Esophagus squamous epithelium (tissue), 4 donors: Measurements from ENCODE around the gene HNRNPDL.
"Not testable (repeated sequence)": the region's sequence is repeated elsewhere in the genome, so short reads cannot be mapped to it uniquely, and the experiment has no call there.

Source experiments
- POLR2A ChIP-seq, 4 donors: fragments of 450-650 bp; IDR thresholded peaks; one replicate each; pipeline ENCODE4 v1.6.1; 2017; ENCODE audit warnings: antibody characterized with exemption in 4 of 4, mild to moderate bottlenecking in 4 of 4, moderate library complexity in 3 of 4
- TF ChIP-seq, protein P1 (sequence below), 6 experiments: fragments of 450-650 bp in 4 of 6; fragments of 200-600 bp in 2 of 6; sonication (generic) in 2 of 6; IDR thresholded peaks; one replicate each; pipeline ENCODE4 v1.5.1; 2016 to 2019; ENCODE audit warnings: antibody characterized with exemption in 6 of 6, mild to moderate bottlenecking in 4 of 6, moderate library complexity in 4 of 6

DNA sequence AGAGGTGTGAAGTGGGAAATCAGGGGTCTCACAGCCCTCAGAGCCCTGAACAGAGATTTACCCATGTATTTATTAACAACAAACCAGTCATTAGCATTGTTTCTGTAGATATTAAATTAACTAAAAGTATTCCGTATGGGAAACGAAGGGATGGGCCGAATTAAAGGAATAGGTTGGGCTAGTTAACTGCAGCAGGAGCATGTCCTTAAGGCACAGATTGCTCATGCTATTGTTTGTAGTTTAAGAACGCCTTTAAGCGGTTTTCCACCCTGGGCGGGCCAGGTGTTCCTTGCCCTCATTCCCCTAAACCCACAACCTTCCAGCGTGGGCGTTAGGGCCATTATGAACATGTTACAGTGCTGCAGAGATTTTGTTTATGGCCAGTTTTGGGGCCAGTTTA lies 44.0 kb downstream of the HNRNPDL start:
- not testable (repeated sequence) for TF ChIP-seq POLR2A (IDR thresholded peaks at IDR 0.05)
- TF ChIP-seq, protein P1, sequence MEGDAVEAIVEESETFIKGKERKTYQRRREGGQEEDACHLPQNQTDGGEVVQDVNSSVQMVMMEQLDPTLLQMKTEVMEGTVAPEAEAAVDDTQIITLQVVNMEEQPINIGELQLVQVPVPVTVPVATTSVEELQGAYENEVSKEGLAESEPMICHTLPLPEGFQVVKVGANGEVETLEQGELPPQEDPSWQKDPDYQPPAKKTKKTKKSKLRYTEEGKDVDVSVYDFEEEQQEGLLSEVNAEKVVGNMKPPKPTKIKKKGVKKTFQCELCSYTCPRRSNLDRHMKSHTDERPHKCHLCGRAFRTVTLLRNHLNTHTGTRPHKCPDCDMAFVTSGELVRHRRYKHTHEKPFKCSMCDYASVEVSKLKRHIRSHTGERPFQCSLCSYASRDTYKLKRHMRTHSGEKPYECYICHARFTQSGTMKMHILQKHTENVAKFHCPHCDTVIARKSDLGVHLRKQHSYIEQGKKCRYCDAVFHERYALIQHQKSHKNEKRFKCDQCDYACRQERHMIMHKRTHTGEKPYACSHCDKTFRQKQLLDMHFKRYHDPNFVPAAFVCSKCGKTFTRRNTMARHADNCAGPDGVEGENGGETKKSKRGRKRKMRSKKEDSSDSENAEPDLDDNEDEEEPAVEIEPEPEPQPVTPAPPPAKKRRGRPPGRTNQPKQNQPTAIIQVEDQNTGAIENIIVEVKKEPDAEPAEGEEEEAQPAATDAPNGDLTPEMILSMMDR (IDR thresholded peaks at IDR 0.05), result not testable (repeated sequence)
